BJ (cell line): ENCODE data around the gene CIBAR2. TPM values are rescaled to one million over a fixed set of nuclear protein-coding genes. Genes with fewer than 3 reads are reported as not detected.

Source experiments
- CTCF ChIA-PET: fragments of 350-600 bp; formaldehyde crosslinking; extraction: SDS; loops from one replicate; lab custom pipeline; 2021; ENCODE audit warnings: antibody characterized with exemption, inconsistent platforms; lab: Yijun Ruan, JAX
- POLR2A ChIA-PET: fragments of 300-600 bp; sonication (Branson Sonifier 250); formaldehyde crosslinking; extraction: SDS; loops from one replicate; lab custom pipeline; 2021; ENCODE audit warnings: antibody characterized with exemption; lab: Charles Lee
- DNase-seq: peaks from one replicate; pipeline ENCODE4 v3.0.0-alpha.2; 2011; ENCODE audit warnings: low read depth
- H3K27me3 ChIP-seq: 2 replicates; pipeline ENCODE4 v1.6.0; 2011; ENCODE audit warnings: low read length; ENCODE audit not compliant: control insufficient read depth, insufficient read depth
- H3K36me3 ChIP-seq: 2 replicates; pipeline ENCODE4 v1.5.1; 2011; ENCODE audit warnings: low read length; ENCODE audit not compliant: control insufficient read depth, insufficient read depth
- H3K4me3 ChIP-seq: 2 replicates; pipeline ENCODE4 v1.5.1; 2011; ENCODE audit warnings: low read depth, mild to moderate bottlenecking, control low read depth, low read length
- polyA plus RNA-seq: library from polyadenylated mRNA; depleted of rRNA; stranded (reverse); fragments of >200 nt; gene quantifications from 2 replicates; pipeline ENCODE4 v1.2.3, GENCODE V29; 2011
- TF ChIP-seq, protein P1 (sequence below): IDR thresholded peaks from 2 replicates; pipeline ENCODE4 v1.5.1; 2011; ENCODE audit warnings: low read depth, mild to moderate bottlenecking, control low read depth, inconsistent platforms, low read length, moderate library complexity; ENCODE audit not compliant: insufficient read depth

Gene CIBAR2
- polyA plus RNA-seq, 1 experiment: 0.05 TPM

- TF ChIP-seq, protein P1, sequence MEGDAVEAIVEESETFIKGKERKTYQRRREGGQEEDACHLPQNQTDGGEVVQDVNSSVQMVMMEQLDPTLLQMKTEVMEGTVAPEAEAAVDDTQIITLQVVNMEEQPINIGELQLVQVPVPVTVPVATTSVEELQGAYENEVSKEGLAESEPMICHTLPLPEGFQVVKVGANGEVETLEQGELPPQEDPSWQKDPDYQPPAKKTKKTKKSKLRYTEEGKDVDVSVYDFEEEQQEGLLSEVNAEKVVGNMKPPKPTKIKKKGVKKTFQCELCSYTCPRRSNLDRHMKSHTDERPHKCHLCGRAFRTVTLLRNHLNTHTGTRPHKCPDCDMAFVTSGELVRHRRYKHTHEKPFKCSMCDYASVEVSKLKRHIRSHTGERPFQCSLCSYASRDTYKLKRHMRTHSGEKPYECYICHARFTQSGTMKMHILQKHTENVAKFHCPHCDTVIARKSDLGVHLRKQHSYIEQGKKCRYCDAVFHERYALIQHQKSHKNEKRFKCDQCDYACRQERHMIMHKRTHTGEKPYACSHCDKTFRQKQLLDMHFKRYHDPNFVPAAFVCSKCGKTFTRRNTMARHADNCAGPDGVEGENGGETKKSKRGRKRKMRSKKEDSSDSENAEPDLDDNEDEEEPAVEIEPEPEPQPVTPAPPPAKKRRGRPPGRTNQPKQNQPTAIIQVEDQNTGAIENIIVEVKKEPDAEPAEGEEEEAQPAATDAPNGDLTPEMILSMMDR: no peak
- H3K27me3 ChIP-seq: no peaks in the 10 kb centered on the region
- ChIA-PET POLR2A (no interaction called here), CTCF (no interaction called here)
- no peak overlapping the region for H3K4me3 ChIP-seq
- H3K36me3 ChIP-seq: peaks cover 3% of the 10 kb centered on the region; the same call in 1 of the 2 replicates
- DNase-seq: no peak
Measured at GRCh38 chr16:85075236-85075924, 36.9 kb downstream of the CIBAR2 start.

DNA sequence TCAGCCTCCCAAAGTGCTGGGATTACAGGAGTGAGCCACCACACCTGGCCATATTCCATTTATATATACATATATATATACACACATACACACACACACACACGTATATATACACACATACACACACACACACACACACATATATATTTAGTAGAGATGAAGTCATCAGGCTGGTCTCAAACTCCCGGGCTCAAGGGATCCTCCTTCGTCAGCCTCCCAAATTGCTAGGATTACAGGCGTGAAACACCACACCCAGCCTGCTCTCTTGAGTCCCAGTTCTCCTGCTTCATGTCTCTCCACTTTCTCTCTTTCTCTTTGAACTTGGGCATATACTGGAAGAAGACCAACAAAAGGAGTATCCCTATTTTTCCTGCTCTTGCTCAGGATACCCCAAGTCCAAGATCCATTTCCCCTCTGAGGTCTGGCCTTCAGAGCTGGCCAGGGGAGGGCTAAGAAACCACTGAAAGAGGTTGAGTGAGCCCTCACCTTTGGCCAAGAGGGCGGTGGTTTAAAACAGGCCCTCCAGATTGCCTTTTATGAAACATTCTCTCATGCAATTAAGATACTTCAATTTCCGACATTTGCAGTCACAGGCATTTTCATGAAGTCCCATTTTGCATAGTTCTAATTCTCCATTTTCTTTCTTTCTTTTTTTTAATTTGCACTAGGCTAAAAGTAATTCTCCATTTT lies 37.9 kb downstream of the CIBAR2 start:
- H3K4me3 ChIP-seq: no peak overlapping the region
- no peak for DNase-seq
- TF ChIP-seq, protein P1: no peak
- H3K27me3 ChIP-seq: no peaks in the 10 kb centered on the region
- H3K36me3 ChIP-seq: peaks cover 3% of the 10 kb centered on the region; the same call in 1 of the 2 replicates
- POLR2A ChIA-PET: no interaction called here
- CTCF ChIA-PET: no interaction called here

GRCh38 chr16:85072947-85073346 lies 39.3 kb downstream of the CIBAR2 start:
- POLR2A ChIA-PET: no interaction called here
- peak; percentile 46 for DNase-seq
- TF ChIP-seq, protein P1: no peak
- no peaks in the 10 kb centered on the region for H3K36me3 ChIP-seq
- H3K4me3 ChIP-seq: no peak overlapping the region
- CTCF ChIA-PET: interaction anchor here (1.3 kb wide), 1 partner anchor 22 kb away, joined by 3 read pairs; no protein-coding TSS in a partner anchor
- no peaks in the 10 kb centered on the region for H3K27me3 ChIP-seq

DNA sequence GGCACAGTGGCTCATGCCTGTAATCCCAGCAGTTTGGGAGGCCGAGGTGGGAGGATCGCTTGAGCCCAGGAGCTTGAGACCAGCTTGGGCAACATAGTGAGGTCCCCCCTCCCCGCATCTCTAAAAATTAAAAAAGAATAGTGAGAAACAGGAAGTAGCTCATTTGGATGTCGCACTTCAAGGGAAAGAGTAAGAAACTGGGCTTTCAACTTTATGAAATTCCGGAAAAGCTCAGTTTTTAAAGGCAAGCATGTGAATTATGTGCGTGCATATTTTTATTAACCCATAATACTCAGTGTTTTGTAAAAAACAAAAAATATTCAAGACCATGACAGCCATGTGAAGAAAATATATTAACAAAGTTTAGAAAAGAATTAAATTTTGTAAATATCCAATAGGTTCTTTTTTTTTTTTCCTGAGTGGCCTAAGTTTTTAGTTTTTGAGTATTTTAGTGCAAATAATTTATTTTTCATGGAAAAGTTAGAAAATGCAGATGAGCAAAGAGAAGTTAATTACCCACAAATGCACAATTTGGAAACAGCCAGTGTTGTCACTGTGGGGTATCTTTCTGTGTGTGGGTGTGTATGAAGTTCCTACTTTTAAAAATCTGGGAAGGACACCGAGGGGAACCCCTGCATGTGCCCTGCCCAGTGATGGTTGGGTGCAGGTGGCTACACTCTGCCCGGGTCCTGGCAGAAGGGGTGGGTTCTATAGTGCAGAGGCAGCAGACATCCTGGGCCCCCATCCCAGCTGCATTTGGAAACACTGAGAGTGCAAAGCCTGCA lies 40.0 kb downstream of the CIBAR2 start:
- no peaks in the 10 kb centered on the region for H3K36me3 ChIP-seq
- TF ChIP-seq, protein P1: no peak
- no peak overlapping the region for H3K4me3 ChIP-seq
- POLR2A ChIA-PET: interaction anchor here (0.6 kb wide), 1 partner anchor 12 kb away, joined by 3 read pairs; no protein-coding TSS in a partner anchor
- CTCF ChIA-PET: interaction anchor here (1.3 kb wide), 2 partner anchors 13 to 22 kb away, joined by 3 to 4 read pairs; no protein-coding TSS in a partner anchor
- no peaks in the 10 kb centered on the region for H3K27me3 ChIP-seq
- DNase-seq: no peak

DNA sequence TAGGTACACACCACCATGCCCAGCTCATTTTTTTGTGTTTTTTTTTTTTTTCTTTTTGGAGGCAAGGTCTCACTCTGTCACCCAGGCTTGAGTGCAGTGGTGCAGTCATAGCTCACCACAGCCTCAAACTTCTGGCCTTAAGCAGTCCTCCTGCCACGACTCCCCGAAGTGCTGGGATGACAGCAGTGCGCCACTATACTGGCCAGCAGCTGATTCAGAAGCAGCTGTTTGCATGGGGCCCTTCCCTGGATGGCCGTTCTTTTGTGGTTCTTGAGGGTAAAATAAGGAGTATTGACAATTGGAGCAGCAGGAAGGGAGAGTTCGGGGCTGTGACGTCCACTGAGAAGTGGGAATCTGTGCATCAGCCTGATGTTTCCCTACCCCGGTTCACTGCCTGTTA lies 43.1 kb downstream of the CIBAR2 start:
- Histone ChIP-seq H3K4me3 (no peak overlapping the region), H3K27me3 (no peaks in the 10 kb centered on the region), H3K36me3 (no peaks in the 10 kb centered on the region; the same call in 1 of the 2 replicates)
- TF ChIP-seq, protein P1: no peak
- POLR2A ChIA-PET: no interaction called here
- DNase-seq: no peak
- CTCF ChIA-PET: no interaction called here
